Naive thymus-derived CD4-positive, alpha-beta T cell (primary cell): ENCODE results near the gene ZNF280D. TPM values are rescaled to one million over a fixed set of nuclear protein-coding genes. Genes with fewer than 3 reads are reported as not detected.

ENCODE experiments used
- ATAC-seq: fragments of 150-1000 bp; cut with Tn5 transposase; 2 replicates; pipeline ENCODE4 v1.10.0; 2021; ENCODE audit warnings: mild to moderate bottlenecking, moderate library complexity
- CTCF ChIA-PET: fragments of 350-600 bp; sonication (Branson Sonifier 250); formaldehyde crosslinking; loops from one replicate; lab custom pipeline; 2021; ENCODE audit warnings: antibody characterized with exemption; lab: Charles Lee
- POLR2A ChIA-PET: fragments of 350-600 bp; sonication (Branson Sonifier 250); formaldehyde crosslinking; loops from one replicate; lab custom pipeline; 2021; ENCODE audit warnings: antibody characterized with exemption, inconsistent platforms; lab: Charles Lee
- DNase-seq, 9 donors: peaks; one replicate each; pipeline versions ENCODE4 v3.0.0 to v3.0.0-alpha.2; 2020 to 2022; ENCODE audit warnings: mixed read lengths in 1 of 9
- H3K27ac ChIP-seq: one replicate; pipeline ENCODE4 v1.7.0; 2013; ENCODE audit warnings: mild to moderate bottlenecking, low read depth, low read length, moderate library complexity
- H3K27me3 ChIP-seq, 2 donors: one replicate each; pipeline ENCODE4 v1.7.0; 2013; ENCODE audit warnings: low read length in 2 of 2, mild to moderate bottlenecking in 2 of 2, moderate library complexity in 2 of 2; ENCODE audit not compliant: control insufficient read depth in 2 of 2, insufficient read depth in 2 of 2
- H3K36me3 ChIP-seq, 3 experiments: 1 replicate in 2 of 3; 2 replicates in 1 of 3; pipeline ENCODE4 v1.7.0; 2013; ENCODE audit warnings: low read length in 3 of 3, mild to moderate bottlenecking in 3 of 3, moderate library complexity in 1 of 3; ENCODE audit not compliant: insufficient read depth in 3 of 3, control insufficient read depth in 2 of 3
- H3K4me1 ChIP-seq, 2 donors: one replicate each; pipeline ENCODE4 v1.7.0; 2013; ENCODE audit warnings: low read length in 2 of 2, mild to moderate bottlenecking in 2 of 2, moderate library complexity in 1 of 2; ENCODE audit not compliant: control insufficient read depth in 2 of 2, insufficient read depth in 2 of 2
- H3K4me3 ChIP-seq: 2 replicates; pipeline ENCODE4 v1.7.0; 2013; ENCODE audit warnings: mild to moderate bottlenecking, low read length
- H3K9me3 ChIP-seq, 3 experiments: 1 replicate in 2 of 3; 2 replicates in 1 of 3; pipeline ENCODE4 v1.7.0; 2013; ENCODE audit warnings: low read length in 3 of 3; ENCODE audit not compliant: control insufficient read depth in 2 of 3
- H3K27ac Mint-ChIP-seq, 9 donors: one replicate each; pipeline ENCODE4 v1.8.0; 2020 to 2022; ENCODE audit warnings: mixed read lengths in 9 of 9, mild to moderate bottlenecking in 8 of 9, moderate library complexity in 5 of 9, inconsistent platforms in 2 of 9
- H3K27me3 Mint-ChIP-seq, 5 donors: one replicate each; pipeline ENCODE4 v1.8.0; 2021 to 2022; ENCODE audit warnings: mixed read lengths in 5 of 5, mild to moderate bottlenecking in 1 of 5
- H3K36me3 Mint-ChIP-seq, 5 donors: one replicate each; pipeline ENCODE4 v1.8.0; 2020 to 2022; ENCODE audit warnings: mixed read lengths in 5 of 5, mild to moderate bottlenecking in 3 of 5, inconsistent platforms in 1 of 5
- H3K4me1 Mint-ChIP-seq, 7 donors: one replicate each; pipeline ENCODE4 v1.8.0; 2020 to 2022; ENCODE audit warnings: mixed read lengths in 7 of 7, mild to moderate bottlenecking in 3 of 7, inconsistent platforms in 1 of 7
- H3K4me3 Mint-ChIP-seq, 10 donors: one replicate each; pipeline ENCODE4 v1.8.0; 2020 to 2022; ENCODE audit warnings: mild to moderate bottlenecking in 10 of 10, mixed read lengths in 10 of 10, moderate library complexity in 6 of 10, inconsistent platforms in 2 of 10
- H3K9me3 Mint-ChIP-seq, 11 donors: one replicate each; pipeline ENCODE4 v1.8.0; 2020 to 2022; ENCODE audit warnings: mixed read lengths in 11 of 11, mild to moderate bottlenecking in 4 of 11, inconsistent platforms in 1 of 11, moderate library complexity in 1 of 11
- intact Hi-C, 2 donors: fragments of 100-400 bp; cut with micrococcal nuclease; formaldehyde crosslinking; loops; one replicate each; pipeline ENCODE4 v1.15.1; 2023
- polyA plus RNA-seq, 2 donors: library from polyadenylated mRNA; unstranded; fragments of 300-500 nt; fragmentation: Illumina TruSeq; gene quantifications; one replicate each; pipeline ENCODE4 v1.2.3, GENCODE V29; 2021
- total RNA-seq, 6 experiments: library from RNA in 5 of 6; stranded (reverse) in 5 of 6; gene quantifications; 1 replicate in 5 of 6; 2 replicates in 1 of 6; pipeline ENCODE4 v1.2.3 and lab custom pipeline; 2021 to 2026

Gene ZNF280D
- total and polyA plus RNA-seq, 7 experiments from 2014 or later, result 9.3 to 59.0 (median 37.6) TPM

DNA sequence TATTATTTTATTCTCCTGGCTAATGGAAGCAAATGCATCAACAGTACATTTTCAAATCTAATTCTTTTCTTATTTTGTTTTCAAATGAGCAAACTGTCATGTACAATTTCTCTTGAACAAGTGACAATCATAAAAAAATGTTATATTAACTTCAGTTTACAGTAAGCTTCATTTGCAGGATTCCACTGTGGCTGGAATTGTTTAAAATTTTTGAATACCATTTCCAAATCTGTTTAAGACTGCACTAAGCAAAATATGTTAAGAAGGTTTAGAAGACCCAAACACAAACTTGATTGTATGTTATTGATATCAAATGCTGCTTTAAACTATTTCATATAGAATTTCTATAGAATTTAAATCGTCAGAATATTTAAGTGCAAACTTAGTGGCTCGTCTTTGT, 92.8 kb downstream of the ZNF280D start:
- Histone ChIP-seq H3K27ac (no peak overlapping the region), H3K9me3 (no peaks in the 10 kb centered on the region), H3K36me3 (no peaks in the 10 kb centered on the region), H3K4me3 (no peak overlapping the region), H3K27me3 (no peaks in the 10 kb centered on the region), H3K4me1 (peaks cover 0 to 3% of the 10 kb centered on the region in 2 donors)
- H3K4me1 Mint-ChIP-seq, result peaks cover 0 to 4% (median 0%) of the 10 kb centered on the region in 7 donors
- H3K4me3 Mint-ChIP-seq, result no peak overlapping the region
- no peaks in the 10 kb centered on the region for H3K9me3 Mint-ChIP-seq
- intact Hi-C loops, result no loop called here
- ChIA-PET POLR2A (no interaction called here), CTCF (interaction anchor here (0.7 kb wide), 1 partner anchor 163 kb away, joined by 6 read pairs; no protein-coding TSS in a partner anchor)
- ATAC-seq, result no peak
- DNase-seq, result no peak
- no peaks in the 10 kb centered on the region for H3K27me3 Mint-ChIP-seq
- H3K27ac Mint-ChIP-seq, result no peak overlapping the region
- peaks cover 0 to 19% (median 5%) of the 10 kb centered on the region in 5 donors for H3K36me3 Mint-ChIP-seq

DNA sequence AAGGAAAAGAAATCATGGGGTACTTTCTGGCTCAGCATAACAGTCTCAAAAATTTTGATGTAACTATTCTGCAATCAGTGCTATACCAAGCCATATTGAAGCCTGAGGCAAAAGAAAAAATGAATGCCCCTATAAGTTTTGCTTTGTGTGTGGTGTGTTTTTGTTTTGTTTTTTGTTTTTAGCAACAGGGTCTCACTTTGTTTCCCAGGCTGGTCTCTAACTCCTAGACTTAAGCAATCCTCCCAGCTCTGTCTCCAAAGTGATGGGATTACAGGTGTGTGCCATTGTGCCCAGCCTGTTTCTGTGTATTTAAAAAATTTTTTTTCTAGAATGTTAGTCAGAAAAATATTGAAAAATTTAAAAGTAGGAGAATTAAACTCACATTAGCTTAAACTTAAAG, 93.2 kb downstream of the ZNF280D start:
- Mint-ChIP-seq H3K4me3 (no peak overlapping the region), H3K4me1 (peaks cover 0 to 4% (median 0%) of the 10 kb centered on the region in 7 donors), H3K27me3 (no peaks in the 10 kb centered on the region), H3K36me3 (peaks cover 0 to 19% (median 5%) of the 10 kb centered on the region in 5 donors), H3K27ac (peak overlapping the region in 1 of 9 donors; percentile 50), H3K9me3 (no peaks in the 10 kb centered on the region)
- H3K4me3 ChIP-seq, result no peak overlapping the region
- ChIA-PET CTCF (interaction anchor here (0.7 kb wide), 1 partner anchor 163 kb away, joined by 6 read pairs; no protein-coding TSS in a partner anchor), POLR2A (no interaction called here)
- no peaks in the 10 kb centered on the region for H3K9me3 ChIP-seq
- H3K36me3 ChIP-seq, result no peaks in the 10 kb centered on the region
- H3K4me1 ChIP-seq, result peaks cover 0 to 3% of the 10 kb centered on the region in 2 donors
- H3K27ac ChIP-seq, result no peak overlapping the region
- ATAC-seq (no peak), DNase-seq (no peak)
- H3K27me3 ChIP-seq, result no peaks in the 10 kb centered on the region
- intact Hi-C loops, result no loop called here

DNA sequence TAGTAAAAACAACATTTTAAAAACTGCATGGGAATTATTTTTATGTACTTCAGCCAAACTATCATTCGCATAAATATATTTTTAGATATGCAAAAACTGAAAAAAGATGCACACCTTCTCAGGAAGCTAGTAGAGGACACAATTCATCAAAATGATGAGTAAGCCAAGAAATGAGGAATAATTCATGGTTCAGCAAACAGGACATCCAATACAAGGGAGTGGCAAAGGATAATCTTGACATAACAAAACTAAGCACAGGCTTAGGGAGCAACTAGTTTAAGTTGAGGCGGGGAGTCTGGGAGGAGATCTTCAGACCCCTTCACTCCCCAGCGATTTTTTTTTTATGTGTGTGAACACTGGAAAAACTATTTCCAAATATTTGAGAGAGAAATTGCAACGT, 93.7 kb downstream of the ZNF280D start:
- no peak overlapping the region for H3K4me3 Mint-ChIP-seq
- Histone ChIP-seq H3K4me3 (no peak overlapping the region), H3K9me3 (no peaks in the 10 kb centered on the region), H3K27me3 (no peaks in the 10 kb centered on the region), H3K36me3 (no peaks in the 10 kb centered on the region), H3K27ac (no peak overlapping the region), H3K4me1 (peaks cover 0 to 3% of the 10 kb centered on the region in 2 donors)
- DNase-seq (no peak), ATAC-seq (no peak)
- H3K27me3 Mint-ChIP-seq, result no peaks in the 10 kb centered on the region
- H3K9me3 Mint-ChIP-seq, result no peaks in the 10 kb centered on the region
- H3K4me1 Mint-ChIP-seq, result peaks cover 0 to 4% (median 0%) of the 10 kb centered on the region in 7 donors
- peaks cover 0 to 19% (median 5%) of the 10 kb centered on the region in 5 donors for H3K36me3 Mint-ChIP-seq
- POLR2A ChIA-PET, result no interaction called here
- peak overlapping the region in 1 of 9 donors; percentile 50 for H3K27ac Mint-ChIP-seq
- CTCF ChIA-PET, result interaction anchor here (0.7 kb wide), 1 partner anchor 164 kb away, joined by 6 read pairs; no protein-coding TSS in a partner anchor
- intact Hi-C loops, result loop anchor here in 1 of 2 donors (10.0 kb wide), 1 partner anchor 665 kb away; no protein-coding TSS in a partner anchor

DNA sequence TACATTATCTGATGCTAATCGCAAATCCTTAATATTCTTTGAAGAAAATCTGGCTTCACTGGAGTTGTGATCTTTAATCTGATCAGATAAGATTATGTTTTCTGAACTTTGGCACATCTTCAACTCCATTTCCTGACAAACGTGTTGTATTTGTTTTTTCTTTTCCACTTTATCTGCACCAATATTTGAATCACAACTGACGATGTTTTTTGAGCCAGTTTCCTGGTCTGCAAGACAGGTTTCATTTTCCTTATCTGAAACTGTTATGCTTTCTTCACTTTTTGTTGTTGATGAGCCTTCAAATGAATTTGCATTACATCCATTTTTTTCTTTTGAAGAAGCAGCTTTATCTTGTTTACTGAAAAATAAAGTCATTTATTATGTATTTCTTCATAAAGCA, 101.5 kb downstream of the ZNF280D start:
- Mint-ChIP-seq H3K4me1 (peaks cover 0 to 12% (median 0%) of the 10 kb centered on the region in 7 donors), H3K27me3 (no peaks in the 10 kb centered on the region)

DNA sequence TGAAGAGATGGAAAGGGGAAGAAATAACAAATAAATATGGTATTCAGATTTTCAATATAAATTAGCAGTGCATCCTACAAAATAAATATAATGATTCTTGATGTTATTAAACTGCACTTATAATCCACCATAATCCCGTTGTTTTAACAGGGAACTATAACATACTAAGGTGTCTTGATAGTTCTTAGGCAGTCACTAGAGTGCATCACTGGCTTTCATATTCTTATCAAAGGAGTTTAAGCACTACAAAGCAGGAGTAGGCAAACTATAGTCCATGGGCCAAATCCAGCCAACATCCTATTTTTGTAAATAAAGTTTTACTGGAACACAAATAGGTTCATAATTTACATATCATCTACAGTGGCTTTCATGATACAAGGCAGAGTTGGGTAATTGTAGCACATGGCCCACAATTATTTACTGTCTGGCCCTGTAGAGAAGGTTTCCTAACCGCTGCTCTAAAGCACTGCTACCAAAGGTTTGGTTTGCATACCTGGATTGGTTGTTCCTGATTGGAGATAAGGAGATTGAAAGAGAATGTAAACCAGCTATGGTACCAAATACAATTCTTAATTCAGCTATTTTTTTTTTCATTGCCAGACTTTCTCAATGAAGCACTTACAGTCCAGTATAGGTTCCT, 104.3 kb downstream of the ZNF280D start:
- Mint-ChIP-seq H3K4me3 (no peak overlapping the region), H3K4me1 (peaks cover 0 to 10% (median 0%) of the 10 kb centered on the region in 7 donors), H3K27me3 (no peaks in the 10 kb centered on the region), H3K36me3 (peaks cover 0 to 15% (median 10%) of the 10 kb centered on the region in 5 donors), H3K27ac (peak overlapping the region in 1 of 9 donors; percentile 23), H3K9me3 (no peaks in the 10 kb centered on the region)
- Histone ChIP-seq H3K4me1 (no peaks in the 10 kb centered on the region), H3K36me3 (peaks cover 0 to 5% (median 3%) of the 10 kb centered on the region in 3 experiments), H3K9me3 (no peaks in the 10 kb centered on the region), H3K27me3 (no peaks in the 10 kb centered on the region), H3K4me3 (no peak overlapping the region), H3K27ac (no peak overlapping the region)
- intact Hi-C loops, result no loop called here
- no peak for ATAC-seq
- POLR2A ChIA-PET, result no interaction called here
- no peak for DNase-seq
- CTCF ChIA-PET, result no interaction called here

More for the DNA sequence above, 101.5 kb downstream of the ZNF280D start:
- POLR2A ChIA-PET, result no interaction called here
- no peaks in the 10 kb centered on the region for H3K9me3 ChIP-seq
- H3K36me3 ChIP-seq, result peaks cover 0 to 5% (median 3%) of the 10 kb centered on the region in 3 experiments
- Mint-ChIP-seq H3K27ac (peak overlapping the region in 4 of 9 donors; percentile 37 to 71 (median 46)), H3K9me3 (no peaks in the 10 kb centered on the region), H3K4me3 (no peak overlapping the region), H3K36me3 (peaks cover 0 to 17% (median 10%) of the 10 kb centered on the region in 5 donors)
- H3K4me1 ChIP-seq, result peaks cover 0 to 3% of the 10 kb centered on the region in 2 donors
- intact Hi-C loops, result loop anchor here in 1 of 2 donors (10.0 kb wide), 1 partner anchor 673 kb away; no protein-coding TSS in a partner anchor
- CTCF ChIA-PET, result no interaction called here
- H3K27me3 ChIP-seq, result no peaks in the 10 kb centered on the region
- DNase-seq (no peak), ATAC-seq (no peak)
- H3K4me3 ChIP-seq, result no peak overlapping the region
- no peak overlapping the region for H3K27ac ChIP-seq

DNA sequence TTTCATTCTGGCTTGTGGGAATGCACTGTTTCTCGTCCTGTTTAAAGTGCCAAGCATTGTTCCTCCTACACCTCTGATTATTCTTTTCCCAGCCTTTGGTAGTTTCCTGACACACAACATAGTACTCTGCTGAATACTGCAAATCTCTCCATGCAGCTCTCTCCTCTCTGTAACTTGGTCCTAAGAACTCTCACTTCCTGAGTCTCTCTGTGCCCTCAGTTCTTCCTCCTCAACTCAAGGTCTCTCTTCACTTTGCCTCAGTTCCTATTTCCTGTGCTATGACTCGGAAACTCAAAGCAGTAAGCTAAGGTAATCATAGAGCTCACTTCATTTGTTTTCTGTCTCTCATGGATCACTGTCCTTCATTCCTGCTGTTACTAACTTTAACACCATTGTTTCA, 113.4 kb downstream of the ZNF280D start:
- Histone ChIP-seq H3K4me1 (no peaks in the 10 kb centered on the region), H3K27me3 (no peaks in the 10 kb centered on the region), H3K36me3 (no peaks in the 10 kb centered on the region), H3K27ac (no peak overlapping the region), H3K4me3 (no peak overlapping the region), H3K9me3 (no peaks in the 10 kb centered on the region)
- intact Hi-C loops, result no loop called here
- peak overlapping the region in 1 of 9 donors; percentile 0 for H3K27ac Mint-ChIP-seq
- no peak overlapping the region for H3K4me3 Mint-ChIP-seq
- ChIA-PET CTCF (no interaction called here), POLR2A (no interaction called here)
- peaks cover 0 to 5% (median 4%) of the 10 kb centered on the region in 7 donors for H3K4me1 Mint-ChIP-seq
- peaks cover 0 to 9% (median 4%) of the 10 kb centered on the region in 5 donors for H3K27me3 Mint-ChIP-seq
- H3K9me3 Mint-ChIP-seq, result peaks cover 0 to 19% (median 3%) of the 10 kb centered on the region in 11 donors
- ATAC-seq (no peak), DNase-seq (no peak)
- H3K36me3 Mint-ChIP-seq, result peaks cover 0 to 14% (median 4%) of the 10 kb centered on the region in 5 donors
